Neutrophil (primary cell): ENCODE results near the gene MAP1LC3B.

ENCODE experiments used
- H3K27ac ChIP-seq: fragments of 200-600 bp; sonication (generic); 2 replicates; pipeline ENCODE4 v1.5.1; 2016; ENCODE audit warnings: mild to moderate bottlenecking, moderate library complexity
- H3K27me3 ChIP-seq: fragments of 200-600 bp; sonication (generic); 2 replicates; pipeline ENCODE4 v1.6.0; 2016; ENCODE audit warnings: mild to moderate bottlenecking
- H3K36me3 ChIP-seq: fragments of 200-600 bp; sonication (generic); 2 replicates; pipeline ENCODE4 v1.5.1; 2017
- H3K4me1 ChIP-seq, 2 experiments: fragments of 200-600 bp in 1 of 2; sonication (generic) in 1 of 2; 1 replicate in 1 of 2; 2 replicates in 1 of 2; pipeline versions ENCODE4 v1.5.1 to v1.6.1; 2013 to 2016; ENCODE audit warnings: low read depth in 1 of 2, low read length in 1 of 2, mild to moderate bottlenecking in 1 of 2, moderate library complexity in 1 of 2; ENCODE audit not compliant: control insufficient read depth in 1 of 2, insufficient read depth in 1 of 2
- H3K4me3 ChIP-seq, 2 experiments: fragments of 200-600 bp in 1 of 2; sonication (generic) in 1 of 2; 1 replicate in 1 of 2; 2 replicates in 1 of 2; pipeline ENCODE4 v1.5.1; 2013 to 2016; ENCODE audit warnings: low read depth in 1 of 2, low read length in 1 of 2, mild to moderate bottlenecking in 1 of 2, moderate library complexity in 1 of 2
- H3K9me3 ChIP-seq: fragments of 200-600 bp; sonication (generic); 2 replicates; pipeline ENCODE4 v1.5.1; 2016
- TF ChIP-seq, protein P1 (sequence below): fragments of 200-600 bp; sonication (generic); IDR thresholded peaks from 2 replicates; pipeline ENCODE4 v1.5.1; 2016; ENCODE audit warnings: antibody characterized with exemption

The MAP1LC3B gene

DNA sequence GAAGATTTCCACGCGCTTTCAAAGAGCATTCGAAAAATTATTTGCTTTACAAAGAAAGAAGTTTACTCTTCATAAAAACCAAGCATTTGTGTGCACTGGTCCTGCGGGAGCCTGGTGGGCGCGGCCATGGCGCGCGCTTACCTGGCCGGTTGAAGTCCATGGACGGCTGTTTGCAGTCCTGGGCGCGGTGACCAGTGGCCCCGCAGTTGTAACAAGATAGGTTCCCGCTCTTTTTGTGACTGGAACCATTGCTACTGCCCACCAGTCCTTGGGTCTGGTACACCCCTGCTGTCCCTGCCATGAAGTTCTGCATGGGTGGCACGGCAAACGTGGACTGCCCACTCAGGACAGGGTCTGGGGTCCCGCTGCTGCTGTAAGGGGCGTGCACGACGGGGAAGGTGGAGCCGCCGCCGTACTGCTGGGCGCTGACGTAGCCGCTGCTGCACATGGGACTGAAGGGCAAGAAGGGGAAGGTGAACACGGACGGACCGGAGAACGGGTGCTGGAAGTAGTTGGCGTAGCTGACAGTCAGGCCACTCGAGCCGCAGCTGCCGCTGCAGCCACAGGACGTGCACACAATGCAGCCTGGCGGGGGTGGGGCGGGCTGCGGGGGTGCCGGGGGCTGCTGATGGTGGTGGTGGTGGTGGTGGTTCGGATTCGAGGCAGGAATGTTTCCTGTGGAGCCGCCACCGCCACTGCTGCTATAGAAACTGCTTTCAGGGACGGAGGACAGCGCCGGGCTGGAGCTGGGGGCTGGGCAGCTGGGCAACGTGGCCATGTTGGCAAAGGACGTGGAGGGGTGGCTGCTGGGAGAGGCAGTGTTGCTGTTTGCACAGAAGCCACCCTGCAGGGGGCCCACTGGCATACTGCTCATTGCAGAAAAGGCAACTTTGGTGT is 19.5 kb downstream of the MAP1LC3B start:
- TF ChIP-seq, protein P1, sequence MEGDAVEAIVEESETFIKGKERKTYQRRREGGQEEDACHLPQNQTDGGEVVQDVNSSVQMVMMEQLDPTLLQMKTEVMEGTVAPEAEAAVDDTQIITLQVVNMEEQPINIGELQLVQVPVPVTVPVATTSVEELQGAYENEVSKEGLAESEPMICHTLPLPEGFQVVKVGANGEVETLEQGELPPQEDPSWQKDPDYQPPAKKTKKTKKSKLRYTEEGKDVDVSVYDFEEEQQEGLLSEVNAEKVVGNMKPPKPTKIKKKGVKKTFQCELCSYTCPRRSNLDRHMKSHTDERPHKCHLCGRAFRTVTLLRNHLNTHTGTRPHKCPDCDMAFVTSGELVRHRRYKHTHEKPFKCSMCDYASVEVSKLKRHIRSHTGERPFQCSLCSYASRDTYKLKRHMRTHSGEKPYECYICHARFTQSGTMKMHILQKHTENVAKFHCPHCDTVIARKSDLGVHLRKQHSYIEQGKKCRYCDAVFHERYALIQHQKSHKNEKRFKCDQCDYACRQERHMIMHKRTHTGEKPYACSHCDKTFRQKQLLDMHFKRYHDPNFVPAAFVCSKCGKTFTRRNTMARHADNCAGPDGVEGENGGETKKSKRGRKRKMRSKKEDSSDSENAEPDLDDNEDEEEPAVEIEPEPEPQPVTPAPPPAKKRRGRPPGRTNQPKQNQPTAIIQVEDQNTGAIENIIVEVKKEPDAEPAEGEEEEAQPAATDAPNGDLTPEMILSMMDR, result no peak
- H3K27ac ChIP-seq, result no peak overlapping the region
- no peak overlapping the region for H3K4me3 ChIP-seq
- no peaks in the 10 kb centered on the region for H3K9me3 ChIP-seq
- H3K27me3 ChIP-seq, result no peaks in the 10 kb centered on the region
- peaks cover 0 to 18% of the 10 kb centered on the region in 2 experiments for H3K4me1 ChIP-seq
- H3K36me3 ChIP-seq, result peaks cover 79% of the 10 kb centered on the region

DNA sequence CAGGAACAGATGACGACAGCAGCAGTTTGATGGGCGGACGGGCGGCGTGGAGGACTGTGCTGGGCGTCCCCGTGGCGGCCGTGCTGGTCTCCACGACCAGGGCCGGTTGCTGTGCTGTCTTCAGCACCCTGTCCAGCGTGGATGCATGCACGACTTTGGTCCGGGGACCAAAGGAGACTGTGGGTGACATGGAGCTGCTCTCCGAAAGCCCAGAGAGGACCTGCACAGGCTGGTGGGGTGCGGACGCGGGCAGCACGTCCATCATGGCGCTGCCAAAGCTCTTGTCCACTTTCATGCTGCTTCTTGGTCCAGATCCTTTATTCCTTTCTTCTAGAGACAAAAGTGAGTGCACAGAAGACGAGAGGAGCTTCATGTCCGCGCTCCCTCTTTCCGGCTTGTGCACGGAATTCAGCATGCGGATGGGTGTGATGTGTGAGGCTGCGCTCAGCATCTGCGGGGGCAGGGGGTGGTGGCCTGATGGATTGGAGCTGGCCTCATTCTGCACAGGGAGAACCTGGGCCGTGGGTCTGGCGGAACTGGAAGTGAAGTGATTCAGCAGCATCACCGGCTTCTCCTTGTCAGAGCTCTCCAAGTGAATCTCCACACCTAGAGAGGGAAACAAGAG is 20.3 kb downstream of the MAP1LC3B start:
- Histone ChIP-seq H3K4me3 (no peak overlapping the region), H3K27ac (no peak overlapping the region), H3K9me3 (no peaks in the 10 kb centered on the region), H3K36me3 (peaks cover 78% of the 10 kb centered on the region), H3K4me1 (peaks cover 0 to 9% of the 10 kb centered on the region in 2 experiments), H3K27me3 (no peaks in the 10 kb centered on the region)
- TF ChIP-seq, protein P1, result no peak

DNA sequence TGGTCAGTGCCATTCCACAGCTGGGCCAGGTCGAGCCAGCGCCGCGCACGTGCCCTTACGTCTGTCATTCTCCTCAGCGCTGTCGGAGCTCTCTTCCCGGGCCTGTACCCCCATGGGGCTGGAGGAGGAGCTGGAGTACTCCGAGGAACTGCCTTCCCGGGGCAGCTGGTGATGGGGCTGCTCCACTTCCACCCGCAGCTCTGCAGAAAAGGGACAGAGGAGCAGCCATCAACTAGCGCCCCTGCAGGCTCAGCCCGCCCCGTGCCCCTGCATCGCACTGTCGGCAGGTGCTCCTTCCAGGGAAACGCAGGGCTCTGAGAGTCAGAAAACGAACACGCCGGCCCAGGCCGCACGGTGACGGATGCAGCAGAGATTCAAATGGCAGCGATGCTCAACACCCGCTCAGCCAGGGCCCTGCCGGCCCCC is 20.9 kb downstream of the MAP1LC3B start:
- peaks cover 0 to 5% of the 10 kb centered on the region in 2 experiments for H3K4me1 ChIP-seq
- H3K36me3 ChIP-seq, result peaks cover 79% of the 10 kb centered on the region
- no peaks in the 10 kb centered on the region for H3K9me3 ChIP-seq
- H3K27ac ChIP-seq, result no peak overlapping the region
- TF ChIP-seq, protein P1, result no peak
- H3K4me3 ChIP-seq, result no peak overlapping the region
- no peaks in the 10 kb centered on the region for H3K27me3 ChIP-seq

DNA sequence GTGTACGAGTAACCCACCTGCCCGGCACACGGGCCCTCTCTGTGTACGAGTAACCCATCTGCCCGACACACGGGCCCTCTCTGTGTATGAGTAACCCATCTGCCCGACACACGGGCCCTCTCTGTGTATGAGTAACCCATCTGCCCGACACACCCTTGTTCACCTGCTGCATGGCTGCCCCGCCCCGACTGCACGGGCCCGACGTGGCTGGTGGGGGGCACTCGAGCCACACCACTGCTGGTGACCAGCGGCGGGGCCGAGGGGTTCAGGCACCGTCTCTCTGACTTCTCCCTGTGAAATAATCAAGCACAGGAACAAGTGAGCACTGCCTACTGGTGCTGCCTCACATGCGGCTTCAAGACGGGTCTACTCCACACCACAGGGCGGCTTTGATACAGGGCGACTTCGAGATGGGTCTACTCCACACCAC is 22.1 kb downstream of the MAP1LC3B start:
- Histone ChIP-seq H3K27me3 (no peaks in the 10 kb centered on the region), H3K4me3 (no peak overlapping the region), H3K9me3 (no peaks in the 10 kb centered on the region), H3K27ac (no peak overlapping the region), H3K36me3 (peaks cover 85% of the 10 kb centered on the region), H3K4me1 (no peaks in the 10 kb centered on the region)
- TF ChIP-seq, protein P1, result no peak

DNA sequence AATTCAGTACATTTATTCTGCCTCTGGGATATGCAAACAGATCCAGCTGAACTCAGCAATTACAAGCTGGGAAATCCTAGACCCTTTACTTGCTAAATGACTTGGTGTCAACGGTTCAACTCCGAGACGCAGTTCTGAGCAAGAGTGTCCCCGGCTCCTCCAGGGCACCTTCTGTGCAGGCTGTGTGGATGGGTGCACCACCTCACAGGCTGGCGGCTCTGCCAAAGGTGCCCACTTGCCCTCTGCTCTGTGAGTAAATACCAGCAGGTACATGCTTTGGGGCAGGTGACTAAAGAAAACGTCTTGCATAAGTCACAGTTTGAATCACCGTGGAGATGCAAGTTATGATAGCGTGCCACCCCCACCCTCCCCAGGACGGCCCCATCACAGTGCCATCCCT is 23.3 kb downstream of the MAP1LC3B start:
- H3K27ac ChIP-seq, result no peak overlapping the region
- TF ChIP-seq, protein P1, result no peak
- no peaks in the 10 kb centered on the region for H3K27me3 ChIP-seq
- H3K4me3 ChIP-seq, result no peak overlapping the region
- H3K36me3 ChIP-seq, result peaks cover 89% of the 10 kb centered on the region
- H3K9me3 ChIP-seq, result no peaks in the 10 kb centered on the region
- no peaks in the 10 kb centered on the region for H3K4me1 ChIP-seq
